Stomach smooth muscle (tissue), 2 donors: ENCODE data around the gene PXDC1.
"Not testable (repeated sequence)": the region's sequence is repeated elsewhere in the genome, so short reads cannot be mapped to it uniquely, and the experiment has no call there.

Source experiments
- H3K27ac ChIP-seq: one replicate; pipeline ENCODE4 v1.7.0; 2013; ENCODE audit warnings: mild to moderate bottlenecking, low read length, inconsistent platforms
- H3K27me3 ChIP-seq, 2 donors: one replicate each; pipeline ENCODE4 v1.7.0; 2013; ENCODE audit warnings: low read length in 2 of 2; ENCODE audit not compliant: insufficient read depth in 2 of 2, control insufficient read depth in 1 of 2
- H3K36me3 ChIP-seq, 2 donors: one replicate each; pipeline ENCODE4 v1.7.0; 2013; ENCODE audit warnings: low read length in 2 of 2; ENCODE audit not compliant: control insufficient read depth in 2 of 2, insufficient read depth in 2 of 2
- H3K4me1 ChIP-seq: one replicate; pipeline ENCODE4 v1.7.0; 2013; ENCODE audit warnings: low read length; ENCODE audit not compliant: control insufficient read depth, insufficient read depth
- H3K4me3 ChIP-seq, 2 donors: one replicate each; pipeline ENCODE4 v1.7.0; 2013; ENCODE audit warnings: low read length in 2 of 2
- H3K9ac ChIP-seq, 2 donors: one replicate each; pipeline ENCODE4 v1.7.0; 2013; ENCODE audit warnings: low read length in 2 of 2, mild to moderate bottlenecking in 1 of 2
- H3K9me3 ChIP-seq, 2 donors: one replicate each; pipeline ENCODE4 v1.7.0; 2013; ENCODE audit warnings: low read length in 2 of 2; ENCODE audit not compliant: control insufficient read depth in 2 of 2
- donor health status: healthy.
- donor health status: Pancreatic carcinoma.

Gene PXDC1

GRCh38 chr6:3758842-3759144, 7.3 kb upstream of the PXDC1 start:
- Histone ChIP-seq H3K9me3 (no peaks in the 10 kb centered on the region), H3K27ac (no peak overlapping the region), H3K4me3 (no peak overlapping the region), H3K36me3 (no peaks in the 10 kb centered on the region), H3K27me3 (no peaks in the 10 kb centered on the region), H3K4me1 (no peaks in the 10 kb centered on the region), H3K9ac (no peak overlapping the region)

DNA sequence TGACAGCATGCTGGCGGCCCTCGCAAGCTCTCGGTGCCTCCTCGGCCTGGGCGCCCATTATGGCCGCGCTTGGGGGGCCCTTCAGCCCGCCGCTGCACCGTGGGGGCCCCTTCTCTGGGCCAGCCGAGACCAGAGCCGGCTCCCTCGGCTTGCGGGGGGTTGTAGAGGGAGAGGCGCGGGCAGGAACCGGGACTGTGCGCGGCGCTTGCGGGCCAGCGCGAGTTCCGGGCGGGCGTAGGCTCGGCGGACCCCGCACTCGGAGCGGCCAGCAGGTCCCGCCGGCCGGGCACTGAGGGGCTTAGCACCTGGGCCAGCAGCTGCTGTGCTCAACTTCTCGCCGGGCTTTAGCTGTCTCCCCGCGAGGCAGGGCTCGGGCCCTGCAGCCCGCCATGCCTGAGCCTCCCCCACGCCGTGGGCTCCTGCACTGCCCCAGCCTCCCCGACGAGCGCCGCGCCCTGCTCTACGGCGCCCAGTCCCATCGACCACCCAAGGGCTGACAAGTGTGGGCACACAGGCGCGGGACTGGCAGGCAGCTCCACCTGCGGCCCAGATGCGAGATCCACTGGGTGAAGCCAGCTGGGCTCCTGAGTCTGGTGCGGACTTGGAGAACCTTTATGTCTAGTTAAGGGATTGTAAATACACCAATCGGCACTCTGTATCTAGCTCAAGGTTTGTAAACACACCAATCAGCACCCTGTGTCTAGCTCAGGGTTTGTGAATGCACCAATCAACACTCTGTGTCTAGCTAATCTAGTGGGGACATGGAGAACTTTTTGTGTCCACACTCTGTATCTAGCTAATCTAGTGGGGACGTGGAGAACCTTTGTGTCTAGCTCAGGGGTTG, 6.7 kb upstream of the PXDC1 start:
- not testable (repeated sequence) for H3K36me3 ChIP-seq, H3K9ac ChIP-seq, H3K4me1 ChIP-seq, H3K27me3 ChIP-seq, H3K27ac ChIP-seq, H3K9me3 ChIP-seq, H3K4me3 ChIP-seq

GRCh38 chr6:3757241-3757641, 5.7 kb upstream of the PXDC1 start:
- Histone ChIP-seq H3K9me3 (no peaks in the 10 kb centered on the region), H3K9ac (no peak overlapping the region), H3K4me1 (peaks cover 8% of the 10 kb centered on the region), H3K27ac (no peak overlapping the region), H3K4me3 (no peak overlapping the region), H3K27me3 (no peaks in the 10 kb centered on the region), H3K36me3 (no peaks in the 10 kb centered on the region)

DNA sequence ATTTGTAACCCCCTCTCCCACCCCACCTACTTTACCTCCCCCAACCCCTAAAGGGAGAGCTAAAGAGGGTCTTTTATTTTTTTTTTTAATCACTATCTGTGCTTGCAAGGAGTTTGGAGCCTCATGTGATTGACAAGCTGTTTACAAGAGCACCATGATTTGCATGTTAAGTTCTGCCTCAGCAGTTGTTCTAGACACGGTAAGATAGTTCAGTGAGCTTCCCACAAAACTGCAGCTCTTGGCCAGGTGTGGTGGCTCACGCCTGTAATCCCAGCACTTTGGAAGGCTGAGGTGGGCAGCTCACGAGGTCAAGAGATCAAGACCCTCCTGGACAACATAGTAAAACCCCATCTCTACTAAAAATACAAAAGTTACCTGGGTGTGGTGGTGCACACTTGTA, 5.0 kb upstream of the PXDC1 start:
- no peak overlapping the region for H3K9ac ChIP-seq
- no peak overlapping the region for H3K27ac ChIP-seq
- peaks cover 10% of the 10 kb centered on the region for H3K4me1 ChIP-seq
- no peak overlapping the region for H3K4me3 ChIP-seq
- no peaks in the 10 kb centered on the region for H3K9me3 ChIP-seq
- no peaks in the 10 kb centered on the region for H3K27me3 ChIP-seq
- H3K36me3 ChIP-seq: no peaks in the 10 kb centered on the region

GRCh38 chr6:3755637-3756545, 4.4 kb upstream of the PXDC1 start:
- H3K9ac ChIP-seq: no peak overlapping the region
- H3K27ac ChIP-seq: no peak overlapping the region
- no peak overlapping the region for H3K4me3 ChIP-seq
- H3K9me3 ChIP-seq: no peaks in the 10 kb centered on the region
- peaks cover 11% of the 10 kb centered on the region for H3K4me1 ChIP-seq
- H3K27me3 ChIP-seq: no peaks in the 10 kb centered on the region
- H3K36me3 ChIP-seq: no peaks in the 10 kb centered on the region

DNA sequence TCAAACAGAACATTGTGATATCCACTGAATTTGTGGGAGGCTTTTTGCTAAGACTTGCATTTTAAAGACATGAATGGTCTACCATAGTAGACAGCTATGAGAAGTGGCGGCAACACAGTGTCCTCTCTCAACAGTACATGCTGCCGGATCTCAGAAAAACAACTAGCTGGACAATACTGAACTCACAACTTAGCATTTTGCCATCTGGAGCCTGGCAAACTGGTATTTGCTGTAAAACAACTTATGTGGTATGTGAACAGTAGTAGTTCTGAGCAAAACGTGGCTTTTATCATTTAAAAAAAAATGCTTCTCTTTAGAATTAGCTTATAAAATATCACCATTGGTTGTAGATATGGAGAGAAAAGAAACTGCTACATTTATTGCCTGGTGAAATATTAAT, 3.3 kb upstream of the PXDC1 start:
- H3K9me3 ChIP-seq: no peaks in the 10 kb centered on the region
- peaks cover 15% of the 10 kb centered on the region for H3K4me1 ChIP-seq
- no peaks in the 10 kb centered on the region for H3K27me3 ChIP-seq
- no peaks in the 10 kb centered on the region for H3K36me3 ChIP-seq
- H3K4me3 ChIP-seq: no peak overlapping the region
- no peak overlapping the region for H3K9ac ChIP-seq
- H3K27ac ChIP-seq: no peak overlapping the region

- peaks cover 21% of the 10 kb centered on the region for H3K4me1 ChIP-seq
- H3K27me3 ChIP-seq, H3K9me3 ChIP-seq, H3K9ac ChIP-seq, H3K27ac ChIP-seq, H3K4me3 ChIP-seq, H3K36me3 ChIP-seq: not testable (repeated sequence)
Observed at GRCh38 chr6:3754032-3754725, 2.7 kb upstream of the PXDC1 start.

DNA sequence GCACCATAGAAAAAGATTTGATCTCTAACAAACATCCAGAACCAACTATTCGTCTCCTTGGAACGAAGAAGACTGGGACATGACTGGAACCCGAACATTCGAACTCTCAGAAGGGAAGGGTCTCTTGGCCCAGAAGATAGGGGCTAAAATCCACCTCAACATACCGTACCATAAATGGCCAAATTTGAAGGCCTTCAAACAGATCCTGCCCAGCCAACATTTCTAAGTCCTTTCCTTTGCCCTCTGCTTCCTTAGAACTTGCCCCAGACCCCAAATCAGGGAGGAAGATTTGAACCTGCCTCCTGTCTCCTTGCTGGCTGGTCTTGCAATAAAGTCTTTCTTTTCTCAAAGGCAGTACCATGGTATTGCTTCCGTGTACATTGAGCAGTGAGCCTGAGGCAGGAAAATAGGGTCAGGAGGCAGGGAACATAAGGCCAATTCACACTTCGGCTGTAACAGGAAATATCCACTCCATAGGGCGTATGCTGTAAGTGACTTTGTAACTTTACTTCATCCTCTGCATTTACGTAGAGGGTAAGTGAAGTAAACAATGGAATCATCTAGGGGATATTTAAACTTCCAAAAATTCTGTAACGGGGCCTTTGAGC, 1.8 kb upstream of the PXDC1 start:
- Histone ChIP-seq H3K9ac (no peak overlapping the region), H3K9me3 (no peaks in the 10 kb centered on the region), H3K4me1 (peaks cover 28% of the 10 kb centered on the region), H3K4me3 (no peak overlapping the region), H3K36me3 (no peaks in the 10 kb centered on the region), H3K27ac (no peak overlapping the region), H3K27me3 (no peaks in the 10 kb centered on the region)

- H3K27me3 ChIP-seq: no peaks in the 10 kb centered on the region
- H3K27ac ChIP-seq: peak overlapping the region; percentile 90
- peak overlapping the region; percentile 70 to 83 for H3K4me3 ChIP-seq
- H3K9ac ChIP-seq: peak overlapping the region; percentile 86 to 88
- no peaks in the 10 kb centered on the region for H3K36me3 ChIP-seq
- H3K4me1 ChIP-seq: peaks cover 34% of the 10 kb centered on the region
- H3K9me3 ChIP-seq: no peaks in the 10 kb centered on the region
Observed at GRCh38 chr6:3752531-3753227, 1.2 kb upstream of the PXDC1 start.
